Endothelial cell of umbilical vein (primary cell): ENCODE measurements around the gene C3. TPM values are rescaled to one million over a fixed set of nuclear protein-coding genes. Genes with fewer than 3 reads are reported as not detected.

Source experiments
- BruUV-seq: library from RNA; stranded (reverse); fragments of 400-500 nt; replicated peaks from 2 replicates; lab custom pipeline; 2021; lab: Mats Ljungman, UMichigan
- CTCF ChIA-PET: fragments of 300-600, 350-600 bp; sonication (Branson Sonifier 250); formaldehyde crosslinking; loops from one replicate; lab custom pipeline; 2021; ENCODE audit warnings: antibody characterized with exemption, inconsistent platforms; lab: Charles Lee
- POLR2A ChIA-PET: fragments of 300-600, 350-600 bp; sonication (Branson Sonifier 250); formaldehyde crosslinking; loops from one replicate; lab custom pipeline; 2021; ENCODE audit warnings: antibody characterized with exemption, inconsistent platforms; lab: Charles Lee
- DNase-seq: peaks from one replicate; pipeline ENCODE4 v3.0.0-alpha.2; 2011; ENCODE audit warnings: low read depth, low spot score
- FAIRE-seq: peaks from 2 replicates; lab custom pipeline; 2011; peaks lifted over from hg19 to GRCh38; lab: Jason Lieb, UNC
- H2AFZ ChIP-seq: 2 replicates; pipeline ENCODE4 v1.6.0; 2012; ENCODE audit warnings: low read depth, low read length, control low read depth, inconsistent platforms
- H3K27ac ChIP-seq: 2 replicates; pipeline ENCODE4 v1.5.1; 2011; ENCODE audit warnings: low read depth, mild to moderate bottlenecking, control low read depth, low read length, moderate library complexity; ENCODE audit not compliant: insufficient read depth
- H3K27me3 ChIP-seq, 2 experiments: 2 replicates each; pipeline versions ENCODE4 v1.6.0 to v1.6.1; 2011; ENCODE audit warnings: low read length in 2 of 2, mixed read lengths in 1 of 2; ENCODE audit not compliant: control insufficient read depth in 2 of 2, insufficient read depth in 2 of 2
- H3K36me3 ChIP-seq, 2 experiments: 2 replicates in 1 of 2; 3 replicates in 1 of 2; pipeline ENCODE4 v1.5.1; 2011; ENCODE audit warnings: low read length in 2 of 2, mild to moderate bottlenecking in 1 of 2, moderate library complexity in 1 of 2; ENCODE audit not compliant: control insufficient read depth in 2 of 2, insufficient read depth in 2 of 2; ENCODE audit errors: extremely low read depth in 1 of 2
- H3K4me1 ChIP-seq: 3 replicates; pipeline ENCODE4 v1.5.1; 2011; ENCODE audit warnings: mild to moderate bottlenecking, low read length; ENCODE audit not compliant: control insufficient read depth, insufficient read depth; ENCODE audit errors: extremely low read depth
- H3K4me2 ChIP-seq: 2 replicates; pipeline ENCODE4 v1.6.1; 2011; ENCODE audit warnings: low read length, control low read depth, mixed read lengths; ENCODE audit not compliant: insufficient read depth
- H3K4me3 ChIP-seq, 3 experiments: fragments of 200-600 bp in 1 of 3; sonication (generic), shearing (Covaris generic) in 1 of 3; replicated peaks in 1 of 3; 2 replicates each; pipeline ENCODE4 v1.5.1; 2011 to 2016; ENCODE audit warnings: control low read depth in 3 of 3, low read length in 3 of 3, mild to moderate bottlenecking in 2 of 3, inconsistent platforms in 1 of 3, low read depth in 1 of 3, moderate library complexity in 1 of 3; ENCODE audit not compliant: insufficient read depth in 1 of 3
- H3K79me2 ChIP-seq: 2 replicates; pipeline ENCODE4 v1.6.0; 2012; ENCODE audit warnings: low read length, inconsistent platforms; ENCODE audit not compliant: control insufficient read depth, insufficient read depth
- H3K9ac ChIP-seq: replicated peaks from 2 replicates; pipeline ENCODE3; 2011; ENCODE audit warnings: low read length, control low read depth; ENCODE audit not compliant: insufficient read depth; ENCODE audit errors: extremely low read depth
- H3K9me1 ChIP-seq: replicated peaks from 3 replicates; pipeline ENCODE4 v1.6.0; 2011; ENCODE audit warnings: mild to moderate bottlenecking, low read length; ENCODE audit not compliant: control insufficient read depth, insufficient read depth; ENCODE audit errors: extremely low read depth
- H3K9me3 ChIP-seq: replicated peaks from 2 replicates; pipeline ENCODE4 v1.5.1; 2012; ENCODE audit warnings: low read length, inconsistent platforms; ENCODE audit not compliant: control insufficient read depth, insufficient read depth
- H4K20me1 ChIP-seq: replicated peaks from 2 replicates; pipeline ENCODE3; 2011; ENCODE audit warnings: mild to moderate bottlenecking, low read length; ENCODE audit not compliant: control insufficient read depth, insufficient read depth; ENCODE audit errors: extremely low read depth
- CTCF ChIP-seq, 2 donors: IDR thresholded peaks; 1 replicate in 1 of 2; 2 replicates in 1 of 2; pipeline ENCODE4 v1.5.1; 2011; ENCODE audit warnings: low read length in 2 of 2, mild to moderate bottlenecking in 2 of 2, moderate library complexity in 2 of 2, control low read depth in 1 of 2, inconsistent platforms in 1 of 2, low read depth in 1 of 2; ENCODE audit not compliant: insufficient read depth in 1 of 2; ENCODE audit errors: extremely low read depth in 1 of 2
- EZH2 ChIP-seq: IDR thresholded peaks from 2 replicates; pipeline ENCODE4 v1.6.1; 2012; ENCODE audit warnings: borderline replicate concordance, low read depth, mild to moderate bottlenecking, moderate library complexity, low read length, inconsistent platforms; ENCODE audit not compliant: severe bottlenecking
- FOS ChIP-seq: IDR thresholded peaks from 2 replicates; pipeline ENCODE4 v1.6.1; 2011; ENCODE audit warnings: mild to moderate bottlenecking, low read length, moderate library complexity, borderline replicate concordance; ENCODE audit not compliant: insufficient read depth
- GATA2 ChIP-seq: IDR thresholded peaks from 2 replicates; pipeline ENCODE4 v1.7.0; 2011; ENCODE audit warnings: low read depth, mild to moderate bottlenecking, moderate library complexity, mixed read lengths, low read length; ENCODE audit not compliant: insufficient read length, insufficient read depth
- JUN ChIP-seq: IDR thresholded peaks from 2 replicates; pipeline ENCODE4 v1.6.1; 2011; ENCODE audit warnings: borderline replicate concordance, low read depth; ENCODE audit not compliant: insufficient read length, insufficient read depth
- MAX ChIP-seq: IDR thresholded peaks from 2 replicates; pipeline ENCODE4 v1.6.1; 2011; ENCODE audit not compliant: insufficient read depth, insufficient read length
- MYC ChIP-seq: IDR thresholded peaks from one replicate; pipeline ENCODE4 v1.6.1; 2011; ENCODE audit warnings: mild to moderate bottlenecking, low read depth, low read length
- POLR2A ChIP-seq: IDR thresholded peaks from 2 replicates; pipeline ENCODE4 v1.6.1; 2012; ENCODE audit warnings: low read depth, mild to moderate bottlenecking, control low read depth, low read length
- POLR2AphosphoS5 ChIP-seq: IDR thresholded peaks from 2 replicates; pipeline ENCODE4 v1.6.1; 2012; ENCODE audit warnings: low read depth, mild to moderate bottlenecking, control low read depth, low read length, moderate library complexity; ENCODE audit not compliant: insufficient read depth
- dilution Hi-C: fragments of 300-500 bp; cut with MboI; formaldehyde crosslinking; loops from one replicate; pipeline ENCODE4 v1.15.0; 2019; ENCODE audit warnings: low sequenced_read_pairs; ENCODE audit not compliant: extremely low pct_ligation_motif_present
- intact Hi-C: fragments of 100-400 bp; cut with micrococcal nuclease; formaldehyde crosslinking; loops from one replicate; pipeline ENCODE4 v1.10.0; 2022
- polyA plus RNA-seq, 4 experiments: library from polyadenylated mRNA; depleted of rRNA in 3 of 4; stranded (reverse) in 3 of 4; unstranded in 1 of 4; fragments of >200 nt; gene quantifications; 2 replicates each; pipeline versions ENCODE4 v1.2.1 to v1.2.3, GENCODE V29; 2011 to 2012; ENCODE audit warnings: missing spikeins in 1 of 4
- total RNA-seq: library from RNA; stranded (reverse); gene quantifications from 2 replicates; pipeline ENCODE4 v1.2.3, GENCODE V29; 2021

C3 gene
- total and polyA plus RNA-seq, 2 donors (not counting 3 experiments of a cell fraction or from before 2014, with no cell fraction given) = 0.23 TPM; not detected in 1

GRCh38 chr19:6654347-6655310 lies 65.8 kb downstream of the C3 start:
- no peaks in the 10 kb centered on the region for H3K9me3 ChIP-seq

More at GRCh38 chr19:6654347-6655310, 65.8 kb downstream of the C3 start:
- BruUV-seq = no TSS peak
- Histone ChIP-seq H3K9ac (no peak overlapping the region), H3K79me2 (no peaks in the 10 kb centered on the region), H2AFZ (no peak overlapping the region), H3K4me2 (no peak overlapping the region), H3K4me3 (no peak overlapping the region), H3K4me1 (no peaks in the 10 kb centered on the region), H3K9me1 (no peaks in the 10 kb centered on the region), H3K27me3 (peaks cover 2 to 3% of the 10 kb centered on the region in 2 experiments), H3K27ac (no peak overlapping the region), H3K36me3 (no peaks in the 10 kb centered on the region), H4K20me1 (no peaks in the 10 kb centered on the region)
- dilution Hi-C loops (no loop called here), intact Hi-C loops (no loop called here)
- no peak for TF ChIP-seq JUN
- TF ChIP-seq CTCF (IDR thresholded peaks at IDR 0.05; ENCODE audit: extremely low read depth in 1 of 2, insufficient read depth in 1 of 2, low read depth in 1 of 2, low read length in 2 of 2) = no peak
- TF ChIP-seq EZH2 = no peak
- TF ChIP-seq FOS = no peak
- no peak for TF ChIP-seq MAX
- TF ChIP-seq MYC = no peak
- no peak for TF ChIP-seq GATA2
- TF ChIP-seq POLR2AphosphoS5 = no peak
- no peak for TF ChIP-seq POLR2A
- ChIA-PET CTCF (interaction anchor here (0.6 to 0.7 kb wide), 2 partner anchors 11 to 30 kb away, joined by 3 read pairs; no protein-coding TSS in a partner anchor), POLR2A (no interaction called here)
- DNase-seq = no peak
- FAIRE-seq = no peak
